HUES6 (cell line): ENCODE measurements around the gene HACE1.
A peak's percentile ranks its signal among the peaks of the same experiment; 100 is the strongest.
"Not testable (repeated sequence)": the region's sequence is repeated elsewhere in the genome, so short reads cannot be mapped to it uniquely, and the experiment has no call there.

Experiments used
- H3K27ac ChIP-seq: 2 replicates; pipeline ENCODE4 v1.7.0; 2013; ENCODE audit warnings: low read depth, mild to moderate bottlenecking, low read length, inconsistent platforms
- H3K27me3 ChIP-seq: 2 replicates; pipeline ENCODE4 v1.6.1; 2013; ENCODE audit warnings: low read length; ENCODE audit not compliant: control insufficient read depth, insufficient read depth
- H3K36me3 ChIP-seq: 2 replicates; pipeline ENCODE4 v1.6.1; 2013; ENCODE audit warnings: low read length; ENCODE audit not compliant: control insufficient read depth, insufficient read depth
- H3K4me1 ChIP-seq: 2 replicates; pipeline ENCODE4 v1.6.1; 2013; ENCODE audit warnings: low read length; ENCODE audit not compliant: control insufficient read depth, insufficient read depth
- H3K4me3 ChIP-seq: 2 replicates; pipeline ENCODE4 v1.5.1; 2013; ENCODE audit warnings: low read depth, low read length
- H3K9ac ChIP-seq: one replicate; pipeline ENCODE4 v1.6.1; 2013; ENCODE audit warnings: mild to moderate bottlenecking, low read length
- H3K9me3 ChIP-seq: 2 replicates; pipeline ENCODE4 v1.6.1; 2013; ENCODE audit warnings: low read depth, low read length; ENCODE audit not compliant: control insufficient read depth, insufficient read depth

Gene HACE1

DNA sequence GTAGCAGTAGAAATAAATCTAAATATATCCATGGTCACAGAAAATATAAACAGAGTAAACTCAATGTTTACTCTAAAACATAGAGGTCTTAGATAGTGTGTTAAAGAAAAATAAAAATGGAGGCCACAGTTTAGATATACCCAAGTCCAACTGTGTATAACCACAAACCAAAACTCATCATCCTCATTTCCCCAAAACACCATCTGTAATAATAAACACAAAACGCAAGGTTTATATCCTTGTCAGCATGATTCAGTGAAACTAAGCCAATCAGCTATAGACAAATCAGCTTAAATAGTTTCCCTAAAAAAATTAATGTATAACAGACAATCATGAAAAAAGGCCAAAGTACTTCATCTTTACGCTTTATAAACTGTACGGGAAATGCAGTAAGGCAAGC is 2.7 kb upstream of the HACE1 start:
- no peak overlapping the region for H3K9ac ChIP-seq
- H3K36me3 ChIP-seq = no peaks in the 10 kb centered on the region
- no peak overlapping the region for H3K4me3 ChIP-seq
- no peaks in the 10 kb centered on the region for H3K9me3 ChIP-seq
- H3K27me3 ChIP-seq = no peaks in the 10 kb centered on the region
- H3K4me1 ChIP-seq = peaks cover 9% of the 10 kb centered on the region
- no peak overlapping the region for H3K27ac ChIP-seq

DNA sequence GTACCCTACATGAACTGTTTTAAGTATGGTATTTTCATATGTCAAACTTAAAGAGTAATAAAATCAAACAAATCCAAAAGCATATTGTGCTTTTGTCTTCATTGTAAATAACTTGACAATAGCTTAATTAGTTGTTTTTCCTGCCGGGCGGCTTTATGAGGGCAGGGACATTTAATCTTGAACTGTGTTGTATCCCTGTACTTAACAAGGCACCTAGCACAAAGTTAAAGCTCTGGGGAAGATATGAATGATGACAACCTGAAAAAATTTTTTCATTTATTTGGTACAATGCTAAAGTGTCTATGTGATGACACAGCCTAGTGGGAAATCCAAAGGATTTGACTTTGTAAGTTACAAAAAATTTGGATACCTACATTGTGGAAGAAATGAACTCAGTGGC is 502 bp upstream of the HACE1 start:
- Histone ChIP-seq H3K36me3 (no peaks in the 10 kb centered on the region), H3K9me3 (no peaks in the 10 kb centered on the region), H3K9ac (no peak overlapping the region), H3K4me1 (peaks cover 9% of the 10 kb centered on the region), H3K27me3 (no peaks in the 10 kb centered on the region), H3K4me3 (peak overlapping the region; percentile 94), H3K27ac (no peak overlapping the region)

DNA sequence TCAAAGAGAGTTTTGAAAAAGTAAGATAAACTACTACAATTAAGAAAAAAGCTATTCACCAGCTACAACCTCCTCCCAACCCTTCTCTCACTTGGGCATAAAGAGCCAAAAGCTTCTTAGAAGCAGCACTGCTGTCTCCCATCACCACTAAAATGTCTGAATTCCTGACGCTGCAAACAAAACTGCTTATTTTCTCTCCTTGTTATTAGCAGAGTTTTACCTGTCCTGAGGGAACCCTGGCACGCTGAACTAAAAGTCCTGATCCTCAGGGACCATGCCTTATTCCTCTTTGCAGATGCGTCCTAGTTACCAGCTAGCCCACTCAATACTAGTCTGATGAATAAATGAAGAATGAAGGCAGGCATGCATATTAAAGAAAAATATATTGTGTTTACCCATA is 1.1 kb downstream of the HACE1 start:
- Histone ChIP-seq H3K9me3 (no peaks in the 10 kb centered on the region), H3K27ac (no peak overlapping the region), H3K4me1 (peaks cover 9% of the 10 kb centered on the region), H3K4me3 (peak overlapping the region; percentile 94), H3K9ac (peak overlapping the region; percentile 22), H3K27me3 (no peaks in the 10 kb centered on the region), H3K36me3 (no peaks in the 10 kb centered on the region)

DNA sequence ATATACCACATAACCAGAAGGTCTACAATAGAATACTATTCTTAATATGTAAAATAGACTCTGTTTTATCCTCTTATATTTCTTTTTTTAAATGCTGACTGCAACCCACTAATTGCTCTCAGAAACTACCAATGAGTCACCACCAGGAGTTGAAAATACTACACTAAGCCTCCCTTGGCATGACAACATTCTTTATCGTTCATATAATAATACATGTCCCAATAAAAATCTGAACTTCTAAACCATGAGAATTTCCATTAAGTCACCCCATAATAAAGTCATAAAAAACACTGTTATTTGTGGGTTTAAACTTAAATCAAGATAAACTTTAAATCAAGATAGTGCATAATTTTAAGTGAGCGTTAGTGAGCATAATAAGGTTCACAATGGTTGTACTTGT is 4.2 kb downstream of the HACE1 start:
- H3K9ac ChIP-seq = no peak overlapping the region
- H3K9me3 ChIP-seq = no peaks in the 10 kb centered on the region
- H3K27ac ChIP-seq = no peak overlapping the region
- H3K4me1 ChIP-seq = peaks cover 9% of the 10 kb centered on the region
- H3K27me3 ChIP-seq = no peaks in the 10 kb centered on the region
- H3K36me3 ChIP-seq = peaks cover 12% of the 10 kb centered on the region
- H3K4me3 ChIP-seq = no peak overlapping the region

DNA sequence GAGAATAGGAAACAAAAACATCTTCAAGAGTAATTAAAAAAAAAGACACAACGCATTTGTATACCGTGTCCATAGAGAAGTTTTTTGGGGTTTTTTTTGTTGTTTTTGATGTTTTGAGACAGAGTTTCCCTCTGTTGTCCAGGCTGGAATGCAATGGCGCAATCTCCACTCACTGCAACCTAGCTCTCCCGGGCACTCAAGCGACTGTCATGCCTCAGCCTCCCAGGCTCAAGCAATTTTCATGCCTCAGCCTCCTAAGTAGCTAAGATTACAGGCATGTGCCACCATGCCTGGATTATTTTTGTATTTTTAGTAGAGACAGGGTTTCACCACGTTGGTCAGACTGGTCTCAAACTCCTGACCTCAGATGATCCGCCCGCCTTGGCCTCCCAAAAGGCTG is 12.0 kb downstream of the HACE1 start:
- H3K27ac ChIP-seq, H3K4me1 ChIP-seq, H3K4me3 ChIP-seq, H3K27me3 ChIP-seq, H3K9me3 ChIP-seq, H3K9ac ChIP-seq: not testable (repeated sequence)
- peaks cover 40% of the 10 kb centered on the region for H3K36me3 ChIP-seq

DNA sequence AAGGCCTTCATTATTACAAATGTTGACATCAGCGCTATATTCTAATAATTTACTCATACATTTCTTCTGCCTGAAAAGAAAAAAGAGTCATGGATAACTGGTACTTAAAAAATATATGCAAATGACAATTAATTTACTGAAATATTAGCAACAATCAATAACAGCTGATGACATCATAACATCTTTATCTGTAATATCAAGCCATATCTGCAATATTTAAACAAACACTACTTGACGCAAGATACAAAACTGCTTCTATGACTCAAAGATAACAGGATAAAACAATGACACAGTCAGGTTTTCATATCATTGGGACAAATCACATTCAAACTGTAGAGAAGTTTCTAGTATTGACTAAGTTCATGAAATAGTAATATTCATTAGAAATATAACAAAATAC is 16.5 kb downstream of the HACE1 start:
- H3K27ac ChIP-seq = no peak overlapping the region
- H3K27me3 ChIP-seq = no peaks in the 10 kb centered on the region
- H3K4me3 ChIP-seq = no peak overlapping the region
- no peak overlapping the region for H3K9ac ChIP-seq
- H3K4me1 ChIP-seq = no peaks in the 10 kb centered on the region
- no peaks in the 10 kb centered on the region for H3K9me3 ChIP-seq
- peaks cover 25% of the 10 kb centered on the region for H3K36me3 ChIP-seq

DNA sequence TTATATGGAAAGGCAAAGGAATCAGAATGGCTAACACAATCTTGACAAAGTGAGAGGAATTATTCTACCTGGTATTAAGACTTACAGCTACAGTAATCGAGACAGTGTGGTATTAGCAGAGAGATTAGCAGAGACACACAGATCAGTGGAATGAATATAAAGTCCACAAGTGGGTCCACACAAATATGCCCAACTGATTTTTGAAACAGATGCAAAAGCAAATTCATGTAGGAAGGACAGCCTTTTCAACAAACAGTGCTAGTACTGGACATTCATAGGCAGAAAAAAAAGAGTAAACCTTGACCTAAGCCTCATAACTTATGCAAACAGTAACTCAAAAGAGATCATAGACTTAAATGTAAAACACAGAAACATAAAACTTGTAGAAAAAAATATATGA is 22.6 kb downstream of the HACE1 start:
- no peak overlapping the region for H3K4me3 ChIP-seq
- H3K27ac ChIP-seq = no peak overlapping the region
- no peaks in the 10 kb centered on the region for H3K4me1 ChIP-seq
- peaks cover 22% of the 10 kb centered on the region for H3K36me3 ChIP-seq
- no peaks in the 10 kb centered on the region for H3K9me3 ChIP-seq
- H3K27me3 ChIP-seq = no peaks in the 10 kb centered on the region
- no peak overlapping the region for H3K9ac ChIP-seq

DNA sequence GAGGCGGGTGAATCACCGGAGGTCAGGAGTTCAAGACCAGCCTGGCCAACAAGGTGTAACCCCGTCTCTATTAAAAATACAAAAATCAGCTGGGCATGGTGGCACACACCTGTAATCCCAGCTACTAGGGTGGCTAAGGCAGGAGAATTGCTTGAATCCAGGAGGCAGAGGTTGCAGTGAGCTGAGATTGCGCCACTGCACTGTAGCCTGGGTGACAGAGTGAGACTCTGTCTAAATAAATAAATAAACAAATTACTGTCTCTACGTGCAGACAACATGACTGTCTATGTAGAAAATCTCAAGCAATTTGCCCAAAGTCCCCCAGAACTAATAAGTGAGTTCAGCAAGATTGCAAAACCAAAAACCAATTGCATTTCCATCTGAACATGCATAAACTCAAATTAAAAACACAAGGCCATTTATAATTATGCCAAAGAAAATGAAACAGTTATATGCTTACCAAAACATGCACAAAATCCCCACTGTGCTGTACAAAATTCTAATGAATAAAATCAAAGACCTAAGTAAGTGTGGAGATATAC is 23.2 kb downstream of the HACE1 start:
- H3K36me3 ChIP-seq = peaks cover 23% of the 10 kb centered on the region
- not testable (repeated sequence) for H3K4me3 ChIP-seq, H3K9ac ChIP-seq, H3K4me1 ChIP-seq, H3K27me3 ChIP-seq, H3K27ac ChIP-seq, H3K9me3 ChIP-seq

DNA sequence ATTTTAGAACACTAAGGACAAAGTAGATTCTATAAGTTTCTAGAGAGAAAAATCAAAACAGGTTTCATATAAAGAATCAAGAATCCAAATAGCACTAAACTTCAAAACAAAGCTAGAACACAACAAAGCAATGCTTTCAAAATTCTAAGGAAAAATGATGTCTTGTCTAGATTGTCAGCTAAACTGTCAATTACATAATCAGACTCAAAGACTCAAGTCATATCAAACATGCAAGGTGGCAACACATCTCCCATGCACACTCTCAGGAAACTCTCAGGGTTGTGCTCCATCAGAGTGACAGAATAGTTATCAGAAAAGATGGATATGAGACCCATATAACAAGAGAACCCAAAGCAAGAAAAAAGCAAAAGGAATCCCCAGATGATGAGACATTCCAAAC is 23.9 kb downstream of the HACE1 start:
- Histone ChIP-seq H3K4me3 (no peak overlapping the region), H3K9ac (no peak overlapping the region), H3K4me1 (no peaks in the 10 kb centered on the region), H3K9me3 (no peaks in the 10 kb centered on the region), H3K27me3 (no peaks in the 10 kb centered on the region), H3K27ac (no peak overlapping the region), H3K36me3 (peaks cover 23% of the 10 kb centered on the region)

DNA sequence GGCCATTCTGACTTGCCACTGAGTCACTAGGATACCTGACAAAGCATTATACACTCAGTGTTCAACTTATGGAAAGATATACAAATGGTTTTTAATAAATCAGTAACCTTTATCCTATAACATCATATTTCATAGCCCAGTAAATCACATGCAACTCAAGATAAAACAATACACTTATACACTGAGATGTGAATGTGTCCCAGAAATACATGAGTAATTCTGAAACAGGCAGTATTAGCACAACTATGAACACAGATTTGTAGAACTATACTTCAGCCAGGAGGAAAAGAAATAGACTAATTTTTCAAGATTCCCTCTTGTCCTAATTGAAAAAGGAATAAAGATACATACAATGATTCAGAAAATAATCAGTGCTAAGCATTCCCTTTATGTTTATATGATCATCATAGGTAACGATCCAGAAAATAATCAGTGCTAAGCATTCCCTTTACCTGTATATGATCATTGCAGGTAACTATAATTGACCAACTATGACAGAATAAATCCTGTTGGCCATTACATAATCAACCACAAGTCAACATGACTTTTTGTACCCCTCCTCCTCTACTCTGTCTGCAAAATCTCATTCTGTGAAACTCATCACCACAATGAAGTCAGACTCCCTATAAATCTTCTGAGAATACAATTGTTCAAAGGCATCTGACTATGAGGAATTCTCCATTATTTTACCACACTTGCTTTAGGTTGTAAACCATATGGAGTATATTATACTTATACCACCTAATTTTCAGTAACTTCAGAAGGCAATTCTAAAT is 30.3 kb downstream of the HACE1 start:
- H3K4me1 ChIP-seq = no peaks in the 10 kb centered on the region
- no peak overlapping the region for H3K9ac ChIP-seq
- H3K27me3 ChIP-seq = no peaks in the 10 kb centered on the region
- no peak overlapping the region for H3K4me3 ChIP-seq
- H3K9me3 ChIP-seq = 0 out of 2 replicates have a peak, but pooled peaks cover 6% of the 10 kb centered on the region
- H3K27ac ChIP-seq = no peak overlapping the region
- H3K36me3 ChIP-seq = peaks cover 24% of the 10 kb centered on the region

DNA sequence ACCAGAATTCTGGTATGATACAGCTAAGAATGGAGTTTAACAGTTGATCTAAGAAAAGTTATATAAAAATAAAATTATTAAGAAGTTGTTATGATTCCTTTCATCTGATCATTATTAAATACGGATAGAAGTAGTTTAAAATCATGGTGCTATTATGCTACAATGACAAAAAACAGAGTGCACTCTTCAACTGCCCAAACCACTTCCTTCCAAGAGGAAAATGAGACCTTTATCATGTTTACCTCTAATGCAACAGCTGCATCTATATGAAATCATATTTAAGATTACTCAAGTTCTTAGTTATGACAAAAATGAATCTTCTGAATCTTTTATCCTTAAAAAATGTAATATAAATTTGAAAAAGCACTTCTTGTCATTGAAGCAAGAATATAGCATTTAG is 31.2 kb downstream of the HACE1 start:
- H3K27ac ChIP-seq = no peak overlapping the region
- H3K36me3 ChIP-seq = peaks cover 30% of the 10 kb centered on the region
- H3K4me1 ChIP-seq = no peaks in the 10 kb centered on the region
- 0 out of 2 replicates have a peak, but pooled peaks cover 6% of the 10 kb centered on the region for H3K9me3 ChIP-seq
- no peak overlapping the region for H3K4me3 ChIP-seq
- H3K27me3 ChIP-seq = no peaks in the 10 kb centered on the region
- H3K9ac ChIP-seq = no peak overlapping the region
